Neuronal stem cell (in vitro differentiated cells): Measurements from ENCODE around the gene ZNF584.

Experiments used
- DNase-seq: peaks from one replicate; pipeline ENCODE4 v3.0.0-alpha.2; 2013; ENCODE audit warnings: low spot score
- H2AFZ ChIP-seq: one replicate; pipeline ENCODE4 v1.6.1; 2013; ENCODE audit warnings: mild to moderate bottlenecking, low read length, inconsistent platforms
- H2AK5ac ChIP-seq: 2 replicates; pipeline ENCODE4 v1.6.1; 2013; ENCODE audit warnings: low read depth, mild to moderate bottlenecking, inconsistent platforms, low read length, moderate library complexity, mixed read lengths
- H2BK120ac ChIP-seq: 2 replicates; pipeline ENCODE4 v1.6.1; 2013; ENCODE audit warnings: low read depth, mild to moderate bottlenecking, inconsistent platforms, low read length, moderate library complexity, mixed read lengths
- H2BK12ac ChIP-seq: one replicate; pipeline ENCODE4 v1.6.1; 2013; ENCODE audit warnings: low read length, inconsistent platforms
- H2BK15ac ChIP-seq: 2 replicates; pipeline ENCODE4 v1.6.1; 2013; ENCODE audit warnings: mild to moderate bottlenecking, low read length, inconsistent platforms, mixed read lengths
- H2BK5ac ChIP-seq: one replicate; pipeline ENCODE4 v1.6.1; 2013; ENCODE audit warnings: inconsistent platforms, mild to moderate bottlenecking, low read length, moderate library complexity
- H3K14ac ChIP-seq: one replicate; pipeline ENCODE4 v1.6.1; 2013; ENCODE audit warnings: low read length, inconsistent platforms
- H3K18ac ChIP-seq: 2 replicates; pipeline ENCODE4 v1.6.1; 2013; ENCODE audit warnings: low read length, inconsistent platforms
- H3K23ac ChIP-seq: 2 replicates; pipeline ENCODE4 v1.6.1; 2013; ENCODE audit warnings: low read depth, mild to moderate bottlenecking, mixed read lengths, low read length, inconsistent platforms; ENCODE audit not compliant: poor library complexity
- H3K27ac ChIP-seq: replicated peaks from 3 replicates; pipeline ENCODE4 v1.5.1; 2013; ENCODE audit warnings: low read length, inconsistent platforms
- H3K27me3 ChIP-seq, 3 experiments: 2 replicates each; pipeline ENCODE4 v1.6.1; 2013; ENCODE audit warnings: low read length in 3 of 3, mild to moderate bottlenecking in 2 of 3, inconsistent platforms in 1 of 3, low read depth in 1 of 3, mixed read lengths in 1 of 3, moderate library complexity in 1 of 3; ENCODE audit not compliant: control insufficient read depth in 3 of 3, insufficient read depth in 3 of 3
- H3K36me3 ChIP-seq, 2 donors: replicated peaks in 1 of 2; 2 replicates each; pipeline ENCODE4 v1.6.1; 2013; ENCODE audit warnings: low read length in 2 of 2; ENCODE audit not compliant: control insufficient read depth in 2 of 2, insufficient read depth in 2 of 2
- H3K4ac ChIP-seq: 2 replicates; pipeline ENCODE4 v1.6.1; 2013; ENCODE audit warnings: inconsistent platforms, mild to moderate bottlenecking, low read length, moderate library complexity
- H3K4me1 ChIP-seq, 2 donors: 1 replicate in 1 of 2; 2 replicates in 1 of 2; pipeline ENCODE4 v1.6.1; 2013; ENCODE audit warnings: low read length in 2 of 2, low read depth in 1 of 2; ENCODE audit not compliant: control insufficient read depth in 2 of 2, insufficient read depth in 1 of 2
- H3K4me2 ChIP-seq: one replicate; pipeline ENCODE4 v1.6.1; 2013; ENCODE audit warnings: mild to moderate bottlenecking, low read length, inconsistent platforms; ENCODE audit not compliant: insufficient read depth, poor library complexity, severe bottlenecking
- H3K4me3 ChIP-seq, 2 donors: 2 replicates each; pipeline ENCODE4 v1.5.1; 2013; ENCODE audit warnings: low read length in 2 of 2, mild to moderate bottlenecking in 2 of 2, inconsistent platforms in 1 of 2, moderate library complexity in 1 of 2
- H3K79me1 ChIP-seq: one replicate; pipeline ENCODE4 v1.6.1; 2013; ENCODE audit warnings: low read depth, mild to moderate bottlenecking, inconsistent platforms, low read length, moderate library complexity
- H3K9ac ChIP-seq: one replicate; pipeline ENCODE4 v1.6.1; 2013; ENCODE audit warnings: mild to moderate bottlenecking, low read depth, low read length, inconsistent platforms; ENCODE audit not compliant: poor library complexity
- H3K9me3 ChIP-seq, 2 donors: replicated peaks in 1 of 2; 2 replicates each; pipeline versions ENCODE3 to v1.6.1; 2013; ENCODE audit warnings: low read length in 2 of 2, mild to moderate bottlenecking in 2 of 2, inconsistent platforms in 1 of 2, low read depth in 1 of 2, mixed read lengths in 1 of 2, moderate library complexity in 1 of 2; ENCODE audit not compliant: control insufficient read depth in 2 of 2, insufficient read depth in 1 of 2
- H4K8ac ChIP-seq: one replicate; pipeline ENCODE4 v1.6.1; 2013; ENCODE audit warnings: low read depth, mild to moderate bottlenecking, inconsistent platforms, low read length, moderate library complexity
- H4K91ac ChIP-seq: one replicate; pipeline ENCODE4 v1.6.1; 2013; ENCODE audit warnings: low read length, low read depth, mild to moderate bottlenecking, inconsistent platforms; ENCODE audit not compliant: poor library complexity
- WGBS, 2 donors: extraction: QIAGEN DNeasy Blood & Tissue Kit; methylation state at CpG; one replicate each; pipeline ENCODE4 v1.1.7; 2013; ENCODE audit warnings: missing lambda C conversion rate in 2 of 2, mixed read lengths in 1 of 2; ENCODE audit not compliant: insufficient read length in 2 of 2, insufficient replicate concordance in 1 of 2; ENCODE audit errors: extremely low coverage in 2 of 2; 5-methylcytosine and 5-hydroxymethylcytosine counted together

The ZNF584 gene

DNA sequence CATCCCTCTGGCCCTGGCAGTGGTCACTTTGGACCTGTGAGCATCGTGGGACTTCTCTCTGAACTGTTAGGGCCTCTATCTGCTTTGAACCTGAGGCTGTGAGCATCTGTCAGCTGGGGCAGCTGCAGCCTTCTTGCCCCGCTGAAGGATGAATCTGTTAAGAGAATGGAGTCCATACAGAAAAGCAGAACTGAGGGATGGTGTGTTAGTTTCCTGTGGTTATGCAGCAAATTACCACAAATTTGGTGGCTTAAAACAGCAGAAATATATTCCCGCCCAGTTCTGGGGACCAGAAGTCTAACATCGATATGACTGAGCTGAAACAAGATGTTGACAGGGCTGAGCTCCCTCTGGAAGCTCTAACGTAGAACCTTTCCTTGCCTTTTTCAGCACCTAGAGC lies 44.3 kb upstream of the ZNF584 start:
- Histone ChIP-seq H2BK5ac (no peak overlapping the region), H3K36me3 (peaks cover 6 to 14% of the 10 kb centered on the region in 2 donors), H3K4me1 (peaks cover 0 to 3% of the 10 kb centered on the region in 2 donors), H3K4ac (no peak overlapping the region), H2BK15ac (no peak overlapping the region), H4K91ac (no peak overlapping the region), H3K18ac (no peak overlapping the region), H3K79me1 (peaks cover 10% of the 10 kb centered on the region), H3K9ac (no peak overlapping the region), H3K27me3 (no peaks in the 10 kb centered on the region), H3K4me3 (no peak overlapping the region), H2AK5ac (no peak overlapping the region), H3K4me2 (no peak overlapping the region), H2BK120ac (no peak overlapping the region), H2BK12ac (no peak overlapping the region), H3K23ac (no peak overlapping the region), H4K8ac (no peak overlapping the region), H2AFZ (no peak overlapping the region), H3K27ac (no peak overlapping the region), H3K9me3 (no peaks in the 10 kb centered on the region), H3K14ac (no peak overlapping the region)
- WGBS, 2 donors, result no CpG with 5 or more reads among the region's 5 CpGs
- DNase-seq, result no peak

DNA sequence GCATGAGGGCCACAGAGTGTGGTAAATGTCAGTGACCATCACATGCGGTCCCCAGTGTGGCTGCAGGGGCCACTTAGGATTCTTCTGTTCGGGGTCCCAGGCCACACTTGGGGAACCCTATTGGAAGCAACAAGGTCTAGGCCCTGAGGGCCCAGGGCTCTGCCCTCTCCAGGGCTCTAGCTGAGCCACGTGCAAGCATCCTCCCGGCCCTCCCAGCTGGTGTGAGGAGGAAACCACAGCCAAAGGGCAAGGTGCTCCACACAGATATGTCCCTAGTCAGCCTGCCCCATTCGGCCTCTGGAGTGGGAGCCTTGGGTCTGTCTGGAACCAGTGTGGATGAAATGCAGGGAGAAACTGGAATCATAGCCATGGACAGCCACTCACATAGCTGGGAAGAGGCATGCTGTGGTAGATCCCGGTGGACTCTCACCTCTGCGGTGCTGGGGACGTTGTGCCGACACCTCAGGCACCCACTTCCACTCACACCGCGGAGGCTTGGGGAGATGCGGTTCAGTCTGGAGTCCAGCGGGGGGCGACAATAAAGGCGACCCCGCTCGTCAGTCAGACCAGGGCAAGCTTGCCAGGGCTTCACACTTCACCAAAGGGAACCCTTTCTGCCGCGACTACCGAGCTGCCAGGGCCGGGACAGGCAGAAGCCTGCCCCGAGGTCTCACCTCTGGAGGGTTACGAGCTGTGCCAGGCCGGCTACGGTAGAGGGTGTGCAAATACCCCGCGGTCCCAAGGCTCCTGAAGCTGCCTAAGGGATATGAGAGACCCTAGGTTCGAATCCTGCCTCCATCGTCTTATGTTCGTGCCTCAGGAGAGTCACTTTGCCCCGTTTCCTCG lies 41.6 kb upstream of the ZNF584 start:
- Histone ChIP-seq H4K91ac (no peak overlapping the region), H3K4me1 (no peaks in the 10 kb centered on the region), H3K14ac (no peak overlapping the region), H3K23ac (peak overlapping the region; percentile 43), H3K9me3 (no peaks in the 10 kb centered on the region), H2BK15ac (no peak overlapping the region), H3K27me3 (no peaks in the 10 kb centered on the region), H2AK5ac (no peak overlapping the region), H3K4me2 (no peak overlapping the region), H3K9ac (no peak overlapping the region), H3K36me3 (peaks cover 8 to 17% of the 10 kb centered on the region in 2 donors), H2BK12ac (no peak overlapping the region), H2AFZ (no peak overlapping the region), H3K4ac (no peak overlapping the region), H3K18ac (no peak overlapping the region), H2BK120ac (no peak overlapping the region), H4K8ac (peak overlapping the region; percentile 65), H2BK5ac (no peak overlapping the region), H3K27ac (no peak overlapping the region), H3K79me1 (peaks cover 10% of the 10 kb centered on the region), H3K4me3 (no peak overlapping the region)
- WGBS, 2 donors, result no CpG with 5 or more reads among the region's 32 CpGs
- no peak for DNase-seq

DNA sequence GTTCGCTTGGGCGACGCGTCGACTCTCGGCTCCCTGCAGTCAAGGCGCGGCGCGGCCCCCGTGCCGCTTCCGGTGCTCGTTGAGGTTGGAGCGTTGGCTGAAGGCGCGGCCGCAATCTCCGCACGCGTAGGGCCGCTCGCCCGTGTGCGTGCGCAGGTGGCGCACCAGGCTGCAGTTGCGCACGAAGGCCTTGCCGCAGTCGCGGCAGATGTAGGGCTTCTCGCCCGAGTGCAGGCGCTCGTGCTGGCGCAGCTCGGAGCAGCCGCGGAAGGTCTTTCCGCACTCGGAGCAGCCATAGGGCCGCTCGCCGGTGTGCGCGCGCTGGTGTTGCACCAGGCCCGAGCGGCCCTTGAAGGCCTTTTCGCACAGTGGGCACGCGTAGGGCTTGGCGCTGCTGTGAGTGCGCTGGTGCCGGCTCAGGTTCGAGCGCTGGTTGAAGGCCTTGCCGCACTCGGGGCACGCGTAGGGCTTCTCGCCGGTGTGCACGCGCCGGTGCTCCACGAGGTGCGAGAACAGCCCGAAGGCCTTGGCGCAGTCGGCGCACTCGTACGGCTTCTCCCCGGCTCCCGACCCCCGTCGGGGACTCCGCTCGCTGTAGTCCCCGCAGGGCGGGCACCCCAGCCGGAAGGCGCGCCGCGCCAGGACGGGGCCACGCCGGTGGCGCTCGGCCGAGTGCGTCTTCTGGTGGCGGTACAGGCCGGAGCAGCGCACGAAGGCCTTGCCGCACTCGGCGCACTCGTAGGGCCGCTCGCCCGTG lies 40.6 kb upstream of the ZNF584 start:
- Histone ChIP-seq H3K4me3 (no peak overlapping the region), H3K4ac (no peak overlapping the region), H3K4me2 (no peak overlapping the region), H3K36me3 (peaks cover 8 to 17% of the 10 kb centered on the region in 2 donors), H3K27ac (no peak overlapping the region), H3K27me3 (no peaks in the 10 kb centered on the region), H4K8ac (no peak overlapping the region), H3K79me1 (peaks cover 5% of the 10 kb centered on the region), H3K23ac (peak overlapping the region; percentile 31), H3K14ac (no peak overlapping the region), H2AFZ (no peak overlapping the region), H3K9ac (no peak overlapping the region), H3K18ac (no peak overlapping the region), H2AK5ac (no peak overlapping the region), H2BK12ac (no peak overlapping the region), H4K91ac (no peak overlapping the region), H2BK120ac (no peak overlapping the region), H3K9me3 (no peaks in the 10 kb centered on the region), H2BK15ac (no peak overlapping the region), H3K4me1 (no peaks in the 10 kb centered on the region), H2BK5ac (no peak overlapping the region)
- DNase-seq, result no peak
- no CpG with 5 or more reads among the region's 106 CpGs for WGBS, 2 donors
